GM18505 (cell line): Measurements from ENCODE around the gene LGALS3BP.

Experiments used
- ATAC-seq: cut with Tn5 transposase; IDR thresholded peaks from one replicate; pipeline ENCODE4 v1.9.1; 2021; ENCODE audit not compliant: unreplicated experiment
- POLR2A ChIP-seq: IDR thresholded peaks from 4 replicates; pipeline ENCODE4 v1.6.1; 2011; ENCODE audit warnings: borderline replicate concordance; ENCODE audit not compliant: insufficient read depth, insufficient read length; ENCODE audit errors: extremely low read depth

Gene LGALS3BP

GRCh38 chr17:79008666-79009387 lies 29.1 kb upstream of the LGALS3BP start:
- no peak for ATAC-seq
- TF ChIP-seq POLR2A = no peak

DNA sequence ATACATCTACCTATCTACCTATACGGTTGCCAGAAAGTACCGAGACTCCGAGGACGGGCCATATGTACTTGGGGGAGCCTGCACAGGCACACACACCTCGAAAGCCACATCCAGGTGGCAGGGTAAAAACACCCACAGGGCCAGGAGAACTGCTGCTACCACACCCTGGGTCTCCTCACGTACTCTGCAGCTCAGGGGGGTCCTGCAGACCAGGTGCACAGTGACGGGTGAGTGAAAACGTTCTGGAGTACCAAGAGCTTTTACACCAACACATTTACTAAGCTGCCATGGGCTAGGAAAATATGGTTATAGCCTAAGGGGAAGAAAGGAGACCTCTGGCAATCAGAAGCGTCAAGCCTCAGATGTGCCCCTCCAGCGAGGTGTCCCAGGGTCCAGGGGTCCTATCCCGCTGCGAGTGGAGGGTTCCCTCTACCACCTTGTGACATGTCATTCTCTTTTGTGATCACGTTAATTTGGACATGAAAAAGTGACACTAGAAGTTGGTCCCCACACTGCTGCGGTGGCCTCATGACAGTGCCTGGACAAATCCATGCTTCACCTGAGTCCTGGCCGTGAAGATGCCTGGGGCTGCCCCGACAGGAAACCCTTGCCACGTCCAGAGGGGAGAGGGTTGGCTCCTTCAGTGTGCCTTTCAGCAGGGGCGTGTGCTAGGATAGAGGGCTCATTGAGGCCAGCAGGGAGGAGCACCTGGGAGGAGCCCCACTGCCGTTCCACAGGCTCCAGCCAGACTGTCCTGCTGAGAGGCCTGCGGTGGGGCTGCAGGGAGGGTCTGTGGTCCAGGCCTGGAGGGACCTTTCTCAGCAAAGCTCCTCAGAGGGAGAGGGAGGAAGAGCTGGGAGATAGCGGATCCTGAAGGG lies 28.0 kb upstream of the LGALS3BP start:
- TF ChIP-seq POLR2A = no peak
- ATAC-seq = no peak

GRCh38 chr17:79006794-79007503 lies 27.2 kb upstream of the LGALS3BP start:
- ATAC-seq = no peak
- no peak for TF ChIP-seq POLR2A

- no peak for ATAC-seq
- TF ChIP-seq POLR2A = no peak
Measured at GRCh38 chr17:79006046-79006445, 26.3 kb upstream of the LGALS3BP start.

- TF ChIP-seq POLR2A = no peak
- no peak for ATAC-seq
Measured at GRCh38 chr17:79005063-79005861, 25.5 kb upstream of the LGALS3BP start.

DNA sequence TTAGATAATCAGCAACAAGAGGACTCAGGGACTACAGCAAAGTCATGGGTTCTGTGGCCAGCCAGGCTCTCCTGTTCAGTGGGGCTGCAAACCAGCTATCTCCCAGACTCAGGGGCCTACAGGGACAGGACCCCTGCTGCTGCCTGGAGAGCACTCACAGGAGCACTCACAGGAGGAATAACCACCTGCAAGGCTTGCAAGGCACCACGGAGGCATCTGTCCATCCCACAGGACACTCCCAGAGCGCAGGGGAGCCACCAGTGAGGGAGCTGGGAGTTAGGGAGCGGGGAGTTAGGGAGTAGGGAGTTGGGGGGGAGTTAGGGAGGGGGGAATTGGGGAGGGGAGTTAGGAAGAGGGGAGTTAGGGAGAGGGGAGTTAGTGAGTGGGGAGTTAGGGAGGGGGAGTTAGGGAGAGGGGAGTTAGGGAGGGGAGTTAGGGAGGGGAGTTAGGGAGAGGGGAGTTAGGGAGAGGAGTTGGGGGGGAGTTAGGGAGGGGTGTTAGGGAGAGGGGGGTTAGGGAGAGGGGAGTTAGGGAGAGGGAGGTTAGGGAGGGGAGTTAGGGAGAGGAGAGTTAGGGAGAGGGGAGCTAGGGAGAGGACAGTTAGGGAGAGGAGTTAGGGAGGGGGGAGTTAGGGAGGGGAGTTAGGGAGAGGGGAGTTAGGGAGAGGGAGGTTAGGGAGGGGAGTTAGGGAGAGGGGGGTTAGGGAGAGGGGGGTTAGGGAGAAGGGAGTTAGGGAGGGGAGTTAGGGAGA lies 24.1 kb upstream of the LGALS3BP start:
- no peak for TF ChIP-seq POLR2A
- ATAC-seq = no peak

GRCh38 chr17:79002796-79003593 lies 23.3 kb upstream of the LGALS3BP start:
- no peak for TF ChIP-seq POLR2A
- no peak for ATAC-seq

DNA sequence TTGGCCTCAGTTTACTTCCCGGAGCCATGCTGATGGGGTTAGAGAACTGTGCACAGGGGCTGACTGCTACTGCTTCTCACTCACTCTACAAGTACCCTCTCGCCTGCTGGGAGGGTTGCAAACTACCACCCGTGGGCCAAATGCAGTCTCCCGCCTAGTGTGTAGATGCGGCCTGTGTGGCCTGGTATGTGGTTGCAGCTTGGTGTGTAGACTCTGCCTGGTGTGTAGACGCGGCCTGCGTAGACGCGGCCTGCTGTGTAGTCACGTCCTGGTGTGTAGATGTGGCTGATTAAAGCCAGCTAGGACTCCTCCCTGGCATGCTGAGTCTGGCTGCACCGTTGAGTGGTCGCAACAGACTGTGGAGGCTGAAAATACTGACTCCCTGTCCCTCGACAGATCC lies 22.6 kb upstream of the LGALS3BP start:
- ATAC-seq = no peak
- no peak for TF ChIP-seq POLR2A

GRCh38 chr17:79001190-79002020 lies 21.7 kb upstream of the LGALS3BP start:
- no peak for ATAC-seq
- no peak for TF ChIP-seq POLR2A

DNA sequence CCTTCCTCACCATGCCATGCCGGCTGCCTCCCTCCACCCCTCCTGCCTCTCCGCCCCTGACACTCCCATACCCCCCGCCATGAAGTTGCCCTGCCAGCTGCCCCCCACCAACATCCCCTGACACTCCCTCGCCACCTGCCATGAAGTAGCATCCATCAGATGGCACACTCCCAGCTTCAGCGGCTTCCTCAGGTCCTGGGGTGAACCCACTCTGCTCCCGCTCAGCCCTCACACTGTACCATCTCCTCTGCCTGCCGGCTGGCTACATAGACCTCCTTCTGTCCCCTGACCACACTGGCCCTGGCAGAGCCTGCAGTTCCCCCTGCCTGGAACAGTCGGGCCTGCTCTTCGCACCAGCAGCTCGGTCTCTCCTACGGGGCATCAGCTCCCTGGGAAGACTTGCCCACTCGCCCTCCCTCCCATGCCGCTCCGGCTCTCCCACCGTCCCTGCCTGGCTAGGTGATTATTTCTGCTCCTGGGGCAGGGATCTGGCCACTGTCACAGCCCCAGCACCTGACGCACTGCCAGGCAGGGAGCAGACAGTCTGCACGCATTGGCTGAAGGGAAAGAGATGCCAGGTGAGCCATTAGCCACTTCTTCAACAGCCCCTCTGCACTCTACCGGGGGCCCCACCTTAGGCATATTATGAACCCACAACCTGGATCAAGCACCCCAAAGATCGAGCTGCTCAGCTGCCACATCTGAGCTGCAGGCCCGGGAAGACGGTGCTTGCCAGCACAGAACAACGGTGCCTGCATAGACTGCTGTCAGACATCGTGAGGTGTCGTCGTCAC lies 20.9 kb upstream of the LGALS3BP start:
- no peak for TF ChIP-seq POLR2A
- no peak for ATAC-seq
